ENCODE data around the gene SLC26A11. TPM values are rescaled to one million over a fixed set of nuclear protein-coding genes. Genes with fewer than 3 reads are reported as not detected.
A peak's percentile ranks its signal among the peaks of the same experiment; 100 is the strongest.

SLC26A11 gene
- total and polyA plus RNA-seq, 2 of the 13 experiments (the other 11 are each of a cell fraction or from before 2014, with no cell fraction given), result 8.7 to 13.2 TPM

DNA sequence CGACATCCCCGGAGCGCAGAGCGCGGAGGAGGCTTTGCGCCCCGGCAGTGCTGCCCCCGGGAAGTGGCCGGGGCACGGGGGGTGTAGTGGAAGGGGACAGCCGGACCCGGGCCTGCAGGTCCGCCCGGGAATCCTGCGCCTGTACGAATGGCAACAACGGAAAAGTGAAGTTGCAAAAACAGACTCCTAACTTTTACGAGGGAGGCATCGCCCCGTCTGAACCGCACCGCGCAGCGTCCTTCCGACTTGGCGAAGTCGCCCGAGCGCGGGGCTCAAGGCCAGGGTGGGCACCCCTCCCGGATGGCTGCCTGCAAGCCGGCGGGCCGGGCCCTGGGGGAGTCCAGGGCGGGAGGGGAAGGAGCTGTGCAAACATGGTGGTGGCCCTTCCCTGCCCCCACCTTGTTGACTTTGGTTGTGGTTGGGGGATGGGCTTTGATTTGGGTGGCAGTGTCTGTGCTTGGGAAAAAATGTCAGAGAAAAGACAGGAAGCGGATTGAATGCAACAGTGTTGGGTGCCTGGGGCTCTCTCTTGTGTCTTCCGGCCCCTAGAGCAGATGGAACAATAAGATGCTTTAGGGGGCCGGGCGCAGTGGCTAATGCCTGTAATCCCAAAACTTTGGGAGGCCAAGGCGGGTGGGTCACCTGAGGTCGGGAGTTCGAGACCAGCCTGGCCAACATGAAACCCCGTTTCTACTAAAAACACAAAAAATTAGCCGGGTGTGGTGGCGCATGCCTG, 41.1 kb downstream of the SLC26A11 start (continued):
- TF ChIP-seq, protein P1, sequence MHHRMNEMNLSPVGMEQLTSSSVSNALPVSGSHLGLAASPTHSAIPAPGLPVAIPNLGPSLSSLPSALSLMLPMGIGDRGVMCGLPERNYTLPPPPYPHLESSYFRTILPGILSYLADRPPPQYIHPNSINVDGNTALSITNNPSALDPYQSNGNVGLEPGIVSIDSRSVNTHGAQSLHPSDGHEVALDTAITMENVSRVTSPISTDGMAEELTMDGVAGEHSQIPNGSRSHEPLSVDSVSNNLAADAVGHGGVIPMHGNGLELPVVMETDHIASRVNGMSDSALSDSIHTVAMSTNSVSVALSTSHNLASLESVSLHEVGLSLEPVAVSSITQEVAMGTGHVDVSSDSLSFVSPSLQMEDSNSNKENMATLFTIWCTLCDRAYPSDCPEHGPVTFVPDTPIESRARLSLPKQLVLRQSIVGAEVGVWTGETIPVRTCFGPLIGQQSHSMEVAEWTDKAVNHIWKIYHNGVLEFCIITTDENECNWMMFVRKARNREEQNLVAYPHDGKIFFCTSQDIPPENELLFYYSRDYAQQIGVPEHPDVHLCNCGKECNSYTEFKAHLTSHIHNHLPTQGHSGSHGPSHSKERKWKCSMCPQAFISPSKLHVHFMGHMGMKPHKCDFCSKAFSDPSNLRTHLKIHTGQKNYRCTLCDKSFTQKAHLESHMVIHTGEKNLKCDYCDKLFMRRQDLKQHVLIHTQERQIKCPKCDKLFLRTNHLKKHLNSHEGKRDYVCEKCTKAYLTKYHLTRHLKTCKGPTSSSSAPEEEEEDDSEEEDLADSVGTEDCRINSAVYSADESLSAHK (CRISPR knock-in tag; IDR thresholded peaks at IDR 0.05; ENCODE audit: borderline replicate concordance), result 0 out of 2 replicates have a peak, but pooled peaks have one; percentile 25
- TF ChIP-seq CAMTA2 (CRISPR knock-in tag; IDR thresholded peaks at IDR 0.05; ENCODE audit: borderline replicate concordance), result no peak
- TF ChIP-seq ZNF766 (CRISPR knock-in tag; IDR thresholded peaks at IDR 0.05; ENCODE audit: borderline replicate concordance), result peak; percentile 78; the same call in 1 of the 2 replicates
- TF ChIP-seq CSRNP1 (CRISPR knock-in tag; IDR thresholded peaks at IDR 0.05), result peak; percentile 85; the same call in 1 of the 2 replicates
- TF ChIP-seq, protein P2, sequence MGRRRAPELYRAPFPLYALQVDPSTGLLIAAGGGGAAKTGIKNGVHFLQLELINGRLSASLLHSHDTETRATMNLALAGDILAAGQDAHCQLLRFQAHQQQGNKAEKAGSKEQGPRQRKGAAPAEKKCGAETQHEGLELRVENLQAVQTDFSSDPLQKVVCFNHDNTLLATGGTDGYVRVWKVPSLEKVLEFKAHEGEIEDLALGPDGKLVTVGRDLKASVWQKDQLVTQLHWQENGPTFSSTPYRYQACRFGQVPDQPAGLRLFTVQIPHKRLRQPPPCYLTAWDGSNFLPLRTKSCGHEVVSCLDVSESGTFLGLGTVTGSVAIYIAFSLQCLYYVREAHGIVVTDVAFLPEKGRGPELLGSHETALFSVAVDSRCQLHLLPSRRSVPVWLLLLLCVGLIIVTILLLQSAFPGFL (CRISPR knock-in tag; IDR thresholded peaks at IDR 0.05), result 0 out of 2 replicates have a peak, but pooled peaks have one; percentile 35
- no peak; the same call in 1 of the 2 replicates for TF ChIP-seq MXD1 (CRISPR knock-in tag; IDR thresholded peaks at IDR 0.05)
- TF ChIP-seq, protein P3, sequence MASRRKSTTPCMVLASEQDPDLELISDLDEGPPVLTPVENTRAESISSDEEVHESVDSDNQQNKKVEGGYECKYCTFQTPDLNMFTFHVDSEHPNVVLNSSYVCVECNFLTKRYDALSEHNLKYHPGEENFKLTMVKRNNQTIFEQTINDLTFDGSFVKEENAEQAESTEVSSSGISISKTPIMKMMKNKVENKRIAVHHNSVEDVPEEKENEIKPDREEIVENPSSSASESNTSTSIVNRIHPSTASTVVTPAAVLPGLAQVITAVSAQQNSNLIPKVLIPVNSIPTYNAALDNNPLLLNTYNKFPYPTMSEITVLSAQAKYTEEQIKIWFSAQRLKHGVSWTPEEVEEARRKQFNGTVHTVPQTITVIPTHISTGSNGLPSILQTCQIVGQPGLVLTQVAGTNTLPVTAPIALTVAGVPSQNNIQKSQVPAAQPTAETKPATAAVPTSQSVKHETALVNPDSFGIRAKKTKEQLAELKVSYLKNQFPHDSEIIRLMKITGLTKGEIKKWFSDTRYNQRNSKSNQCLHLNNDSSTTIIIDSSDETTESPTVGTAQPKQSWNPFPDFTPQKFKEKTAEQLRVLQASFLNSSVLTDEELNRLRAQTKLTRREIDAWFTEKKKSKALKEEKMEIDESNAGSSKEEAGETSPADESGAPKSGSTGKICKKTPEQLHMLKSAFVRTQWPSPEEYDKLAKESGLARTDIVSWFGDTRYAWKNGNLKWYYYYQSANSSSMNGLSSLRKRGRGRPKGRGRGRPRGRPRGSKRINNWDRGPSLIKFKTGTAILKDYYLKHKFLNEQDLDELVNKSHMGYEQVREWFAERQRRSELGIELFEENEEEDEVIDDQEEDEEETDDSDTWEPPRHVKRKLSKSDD (CRISPR knock-in tag; IDR thresholded peaks at IDR 0.05; ENCODE audit: low read depth), result no peak
- TF ChIP-seq ZNF367 (CRISPR knock-in tag; IDR thresholded peaks at IDR 0.05; ENCODE audit: borderline replicate concordance), result peak; percentile 92; the same call in 1 of the 2 replicates
- TF ChIP-seq, protein P4, sequence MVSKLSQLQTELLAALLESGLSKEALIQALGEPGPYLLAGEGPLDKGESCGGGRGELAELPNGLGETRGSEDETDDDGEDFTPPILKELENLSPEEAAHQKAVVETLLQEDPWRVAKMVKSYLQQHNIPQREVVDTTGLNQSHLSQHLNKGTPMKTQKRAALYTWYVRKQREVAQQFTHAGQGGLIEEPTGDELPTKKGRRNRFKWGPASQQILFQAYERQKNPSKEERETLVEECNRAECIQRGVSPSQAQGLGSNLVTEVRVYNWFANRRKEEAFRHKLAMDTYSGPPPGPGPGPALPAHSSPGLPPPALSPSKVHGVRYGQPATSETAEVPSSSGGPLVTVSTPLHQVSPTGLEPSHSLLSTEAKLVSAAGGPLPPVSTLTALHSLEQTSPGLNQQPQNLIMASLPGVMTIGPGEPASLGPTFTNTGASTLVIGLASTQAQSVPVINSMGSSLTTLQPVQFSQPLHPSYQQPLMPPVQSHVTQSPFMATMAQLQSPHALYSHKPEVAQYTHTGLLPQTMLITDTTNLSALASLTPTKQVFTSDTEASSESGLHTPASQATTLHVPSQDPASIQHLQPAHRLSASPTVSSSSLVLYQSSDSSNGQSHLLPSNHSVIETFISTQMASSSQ (IDR thresholded peaks at IDR 0.05; ENCODE audit: low read depth), result peak; percentile 69
- TF ChIP-seq, protein P4 (CRISPR knock-in tag; IDR thresholded peaks at IDR 0.05; ENCODE audit: borderline replicate concordance), result peak; percentile 88
- TF ChIP-seq RELA (CRISPR knock-in tag; IDR thresholded peaks at IDR 0.05), result peak; percentile 80; the same call in 1 of the 2 replicates
- TF ChIP-seq ZNF546 (CRISPR knock-in tag; conservative IDR thresholded peaks at IDR 0.05), result peak; percentile 76; the same call in 1 of the 2 replicates
- peak; percentile 72 for TF ChIP-seq NR2F6 (IDR thresholded peaks at IDR 0.05)
- TF ChIP-seq NR2F6 (CRISPR knock-in tag; IDR thresholded peaks at IDR 0.05), result peak; percentile 87
- TF ChIP-seq ATM (IDR thresholded peaks at IDR 0.05; ENCODE audit: borderline replicate concordance), result no peak

Measured in HepG2 (cell line).